Lung (tissue), 12 donors: ENCODE results near the gene SVIL. TPM values are rescaled to one million over a fixed set of nuclear protein-coding genes. Genes with fewer than 3 reads are reported as not detected.
A peak's percentile ranks its signal among the peaks of the same experiment; 100 is the strongest.

Experiments used
- ATAC-seq: fragments of 200-7000 bp; cut with Tn5 transposase; one replicate; pipeline ENCODE4 v1.9.1; 2020; ENCODE audit warnings: moderate number of reproducible peaks; ENCODE audit not compliant: insufficient read depth, low FRiP score
- DNase-seq, 3 donors: peaks; one replicate each; pipeline ENCODE4 v3.0.0-alpha.2; 2013 to 2017
- H3K27ac ChIP-seq, 2 donors: one replicate each; pipeline ENCODE4 v1.5.1; 2013; ENCODE audit warnings: mild to moderate bottlenecking in 2 of 2, moderate library complexity in 2 of 2, control low read depth in 1 of 2, inconsistent platforms in 1 of 2, low read depth in 1 of 2, low read length in 1 of 2
- H3K27me3 ChIP-seq, 3 donors: one replicate each; pipeline ENCODE4 v1.5.1; 2013; ENCODE audit warnings: low read length in 2 of 3; ENCODE audit not compliant: control insufficient read depth in 3 of 3, insufficient read depth in 3 of 3
- H3K36me3 ChIP-seq, 4 donors: one replicate each; pipeline ENCODE4 v1.5.1; 2013; ENCODE audit warnings: low read length in 4 of 4, mild to moderate bottlenecking in 1 of 4, moderate library complexity in 1 of 4; ENCODE audit not compliant: control insufficient read depth in 4 of 4, insufficient read depth in 4 of 4
- H3K4me1 ChIP-seq, 5 donors: one replicate each; pipeline ENCODE4 v1.5.1; 2013; ENCODE audit warnings: low read length in 5 of 5, mild to moderate bottlenecking in 2 of 5, moderate library complexity in 1 of 5; ENCODE audit not compliant: control insufficient read depth in 5 of 5, insufficient read depth in 5 of 5
- H3K4me3 ChIP-seq: one replicate; pipeline ENCODE4 v1.5.1; 2013; ENCODE audit warnings: mild to moderate bottlenecking, control low read depth, moderate library complexity
- H3K9ac ChIP-seq, 2 donors: one replicate each; pipeline ENCODE4 v1.5.1; 2013; ENCODE audit warnings: low read length in 2 of 2, control low read depth in 1 of 2; ENCODE audit not compliant: insufficient read depth in 1 of 2
- H3K9me3 ChIP-seq, 4 donors: one replicate each; pipeline ENCODE4 v1.5.1; 2013; ENCODE audit warnings: low read length in 3 of 4, mild to moderate bottlenecking in 1 of 4, moderate library complexity in 1 of 4; ENCODE audit not compliant: control insufficient read depth in 4 of 4, insufficient read depth in 3 of 4
- WGBS, 2 donors: extraction: QIAGEN DNeasy Blood & Tissue Kit; methylation state at CpG; one replicate each; pipeline ENCODE4 v1.1.7; 2013; 5-methylcytosine and 5-hydroxymethylcytosine counted together
- polyA plus RNA-seq, 2 donors: library from polyadenylated mRNA; stranded (reverse); fragments of 200-250 nt; gene quantifications; one replicate each; pipeline ENCODE4 v1.2.1, GENCODE V29; 2013
- total RNA-seq, 2 donors: library from RNA; depleted of rRNA in 1 of 2; stranded (reverse); fragments of >200 nt in 1 of 2; gene quantifications; one replicate each; pipeline ENCODE4 v1.2.1, GENCODE V29; 2014 to 2021
- TF ChIP-seq, protein P1 (sequence below): IDR thresholded peaks from 2 replicates; pipeline ENCODE4 v1.5.1; 2012; ENCODE audit warnings: mild to moderate bottlenecking; ENCODE audit errors: control extremely low read depth, extremely low read depth
- donor health status: control.
- donor health status: control.
- donor health status: Bipolar disorder and iron deficiency.
- donor health status: healthy.
- donor health status: DM: yes; HTN: yes; CAD: no.

The SVIL gene
- total and polyA plus RNA-seq, 4 donors, result 13.6 to 117 (median 44.0) TPM

DNA sequence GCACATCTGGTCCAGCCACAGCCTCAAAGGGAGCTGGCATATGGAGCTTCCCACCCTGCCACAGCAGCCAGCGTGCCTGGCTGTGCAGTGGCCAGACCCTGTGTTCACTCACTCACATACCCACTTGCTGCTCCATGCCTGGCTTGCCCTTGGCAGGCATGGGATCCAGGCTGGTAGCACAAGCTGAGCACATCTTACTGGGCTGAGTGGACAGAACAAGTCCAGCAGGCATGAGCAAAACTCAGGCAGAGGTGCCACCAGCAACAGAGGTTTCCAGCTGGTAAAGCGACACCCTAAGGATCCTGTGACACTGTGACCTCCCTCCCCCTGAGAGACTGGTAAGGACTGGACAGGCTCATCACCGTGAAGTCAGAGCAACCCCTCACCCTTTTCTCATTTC, 25.1 kb downstream of the SVIL start:
- 95 to 98% methylated on average over 3 of the region's 3 CpGs for WGBS, 2 donors
- DNase-seq, result no peak
- peaks cover 0 to 4% (median under 1%) of the 10 kb centered on the region in 4 donors for H3K36me3 ChIP-seq
- H3K27ac ChIP-seq, result peak overlapping the region in 1 of 2 donors; percentile 65
- no peaks in the 10 kb centered on the region for H3K27me3 ChIP-seq
- ATAC-seq, result no peak
- no peak overlapping the region for H3K9ac ChIP-seq
- TF ChIP-seq, protein P1, sequence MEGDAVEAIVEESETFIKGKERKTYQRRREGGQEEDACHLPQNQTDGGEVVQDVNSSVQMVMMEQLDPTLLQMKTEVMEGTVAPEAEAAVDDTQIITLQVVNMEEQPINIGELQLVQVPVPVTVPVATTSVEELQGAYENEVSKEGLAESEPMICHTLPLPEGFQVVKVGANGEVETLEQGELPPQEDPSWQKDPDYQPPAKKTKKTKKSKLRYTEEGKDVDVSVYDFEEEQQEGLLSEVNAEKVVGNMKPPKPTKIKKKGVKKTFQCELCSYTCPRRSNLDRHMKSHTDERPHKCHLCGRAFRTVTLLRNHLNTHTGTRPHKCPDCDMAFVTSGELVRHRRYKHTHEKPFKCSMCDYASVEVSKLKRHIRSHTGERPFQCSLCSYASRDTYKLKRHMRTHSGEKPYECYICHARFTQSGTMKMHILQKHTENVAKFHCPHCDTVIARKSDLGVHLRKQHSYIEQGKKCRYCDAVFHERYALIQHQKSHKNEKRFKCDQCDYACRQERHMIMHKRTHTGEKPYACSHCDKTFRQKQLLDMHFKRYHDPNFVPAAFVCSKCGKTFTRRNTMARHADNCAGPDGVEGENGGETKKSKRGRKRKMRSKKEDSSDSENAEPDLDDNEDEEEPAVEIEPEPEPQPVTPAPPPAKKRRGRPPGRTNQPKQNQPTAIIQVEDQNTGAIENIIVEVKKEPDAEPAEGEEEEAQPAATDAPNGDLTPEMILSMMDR, result no peak
- H3K4me1 ChIP-seq, result peaks cover 0 to 19% (median 0%) of the 10 kb centered on the region in 5 donors
- H3K9me3 ChIP-seq, result peaks cover 0 to 2% (median 0%) of the 10 kb centered on the region in 4 donors
- no peak overlapping the region for H3K4me3 ChIP-seq

DNA sequence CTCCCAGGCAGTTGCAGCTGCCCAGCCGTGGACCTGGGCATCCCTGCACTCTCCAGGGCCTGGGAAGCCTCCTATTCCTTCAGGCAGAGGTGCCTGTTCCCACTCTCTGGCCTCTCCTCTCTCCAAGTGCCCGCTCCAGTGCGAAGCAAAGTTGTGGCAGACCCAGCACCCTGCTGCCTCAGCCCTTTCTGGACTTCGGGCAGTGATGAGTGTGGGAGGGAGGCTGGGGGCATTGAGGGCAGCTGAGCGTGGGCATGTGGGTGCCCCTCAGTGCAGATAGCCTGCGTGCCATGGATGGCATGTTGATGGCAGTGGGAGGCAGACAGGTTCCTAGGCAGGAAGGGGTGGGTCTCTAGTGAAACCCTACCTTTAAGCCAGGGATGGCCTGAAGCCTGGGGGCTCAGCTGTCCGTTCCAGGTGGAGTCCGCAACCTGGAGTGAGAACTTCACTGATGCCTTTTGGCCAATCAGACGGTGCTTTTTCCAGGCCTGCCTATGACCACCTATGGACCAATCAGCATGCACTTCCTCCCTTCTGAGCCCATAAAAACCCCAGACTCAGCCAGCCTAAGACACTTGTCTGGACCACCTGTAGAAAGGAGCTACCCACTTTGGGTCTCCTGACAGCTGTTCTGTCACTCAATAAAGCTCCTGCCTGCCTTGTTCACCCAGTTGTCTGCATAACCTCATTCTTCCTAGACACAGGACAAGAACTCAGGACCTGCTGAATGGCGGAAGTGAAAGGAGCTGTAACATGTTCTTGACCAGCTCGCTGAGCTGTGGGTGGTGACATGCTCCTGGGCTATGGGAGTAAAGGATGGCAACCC, 26.1 kb downstream of the SVIL start:
- Histone ChIP-seq H3K36me3 (peaks cover 0 to 4% (median under 1%) of the 10 kb centered on the region in 4 donors), H3K27ac (peak overlapping the region in 1 of 2 donors; percentile 65), H3K9ac (no peak overlapping the region), H3K27me3 (no peaks in the 10 kb centered on the region), H3K4me1 (peaks cover 0 to 22% (median 0%) of the 10 kb centered on the region in 5 donors), H3K9me3 (peaks cover 0 to 2% (median 0%) of the 10 kb centered on the region in 4 donors), H3K4me3 (no peak overlapping the region)
- TF ChIP-seq, protein P1, result no peak
- 87 to 88% methylated on average over 11 of the region's 11 CpGs for WGBS, 2 donors
- no peak for ATAC-seq
- no peak for DNase-seq

DNA sequence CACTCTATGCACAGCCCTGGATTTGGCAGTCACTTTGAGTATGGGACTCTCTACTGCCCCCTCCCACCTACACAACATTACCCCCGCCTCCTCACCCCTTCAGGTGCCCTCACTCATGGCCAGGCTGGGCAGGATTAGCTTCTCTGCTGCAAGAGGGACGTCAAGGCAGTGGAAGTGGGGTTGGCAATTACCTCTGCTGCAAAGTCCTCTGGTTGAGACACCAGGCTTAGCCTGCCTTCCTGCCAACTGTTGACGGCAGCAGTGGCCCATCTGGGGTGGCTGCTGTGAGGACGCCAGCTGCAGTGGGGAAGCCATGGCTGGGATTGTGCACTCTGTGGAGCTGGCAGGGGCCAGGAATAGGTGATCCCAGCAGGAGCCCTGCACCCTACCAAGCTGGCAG, 26.7 kb downstream of the SVIL start:
- H3K9ac ChIP-seq, result no peak overlapping the region

More for the DNA sequence above, 26.7 kb downstream of the SVIL start:
- no peak overlapping the region for H3K4me3 ChIP-seq
- TF ChIP-seq, protein P1, result no peak
- peaks cover 0 to 22% (median 0%) of the 10 kb centered on the region in 5 donors for H3K4me1 ChIP-seq
- no peaks in the 10 kb centered on the region for H3K27me3 ChIP-seq
- H3K27ac ChIP-seq, result peak overlapping the region in 1 of 2 donors; percentile 39
- DNase-seq (no peak), ATAC-seq (no peak)
- H3K36me3 ChIP-seq, result peaks cover 0 to 4% (median under 1%) of the 10 kb centered on the region in 4 donors
- WGBS, 2 donors, result 70 to 76% methylated on average over 4 of the region's 4 CpGs
- peaks cover 0 to 2% (median 0%) of the 10 kb centered on the region in 4 donors for H3K9me3 ChIP-seq
